ENCODE results near the gene TSSC4. TPM values are rescaled to one million over a fixed set of nuclear protein-coding genes. Genes with fewer than 3 reads are reported as not detected.

The TSSC4 gene
- total RNA-seq, 4 donors from 2014 or later = 11.0 to 66.5 (median 26.2) TPM

GRCh38 chr11:2369896-2370295 is 30.7 kb upstream of the TSSC4 start:
- Histone ChIP-seq H3K27ac (no peak overlapping the region), H3K9me3 (no peaks in the 10 kb centered on the region), H3K27me3 (no peaks in the 10 kb centered on the region), H3K36me3 (no peaks in the 10 kb centered on the region), H3K4me1 (no peaks in the 10 kb centered on the region), H3K4me3 (no peak overlapping the region)
- DNase-seq = no peak
- TF ChIP-seq POLR2A (IDR thresholded peaks at IDR 0.05) = no peak
- no peak for TF ChIP-seq CTCF (IDR thresholded peaks at IDR 0.05)
- intact Hi-C loops (cut with DNase I; ENCODE audit: low total_unique reads) = no loop called here

- Histone ChIP-seq H3K36me3 (no peaks in the 10 kb centered on the region), H3K9me3 (no peaks in the 10 kb centered on the region), H3K4me3 (no peak overlapping the region), H3K27me3 (no peaks in the 10 kb centered on the region), H3K27ac (no peak overlapping the region), H3K4me1 (peaks cover under 1 to 4% of the 10 kb centered on the region in 2 donors)
- no peak for DNase-seq
- intact Hi-C loops (cut with DNase I; ENCODE audit: low total_unique reads) = loop anchor here (5.0 kb wide), 1 partner anchor 62 kb away; no protein-coding TSS in a partner anchor
- TF ChIP-seq CTCF (IDR thresholded peaks at IDR 0.05) (no peak), POLR2A (IDR thresholded peaks at IDR 0.05) (no peak)
Measured at GRCh38 chr11:2374456-2375201, 25.9 kb upstream of the TSSC4 start.

- Histone ChIP-seq H3K27ac (no peak overlapping the region), H3K27me3 (no peaks in the 10 kb centered on the region), H3K9me3 (no peaks in the 10 kb centered on the region), H3K4me1 (peaks cover 8 to 11% of the 10 kb centered on the region in 2 donors), H3K36me3 (no peaks in the 10 kb centered on the region), H3K4me3 (no peak overlapping the region)
- TF ChIP-seq POLR2A (IDR thresholded peaks at IDR 0.05) (no peak), CTCF (IDR thresholded peaks at IDR 0.05) (no peak)
- intact Hi-C loops (cut with DNase I; ENCODE audit: low total_unique reads) = loop anchor here (5.0 kb wide), 1 partner anchor 63 kb away; no protein-coding TSS in a partner anchor
- no peak for DNase-seq
Measured at GRCh38 chr11:2375341-2375853, 25.2 kb upstream of the TSSC4 start.

- DNase-seq = no peak
- H3K9me3 ChIP-seq = no peaks in the 10 kb centered on the region
- no peaks in the 10 kb centered on the region for H3K27me3 ChIP-seq
- intact Hi-C loops (cut with DNase I; ENCODE audit: low total_unique reads) = loop anchor here (5.0 kb wide), 1 partner anchor 64 kb away; no protein-coding TSS in a partner anchor
- no peak for TF ChIP-seq CTCF (IDR thresholded peaks at IDR 0.05)
- no peak for TF ChIP-seq POLR2A (IDR thresholded peaks at IDR 0.05)
- H3K4me3 ChIP-seq = no peak overlapping the region
- no peak overlapping the region for H3K27ac ChIP-seq
- peaks cover 11 to 16% of the 10 kb centered on the region in 2 donors for H3K4me1 ChIP-seq
- no peaks in the 10 kb centered on the region for H3K36me3 ChIP-seq
Measured at GRCh38 chr11:2375964-2376551, 24.5 kb upstream of the TSSC4 start.

All from uterus (tissue), 4 donors.